Measurements from ENCODE around the gene PTRHD1.

DNA sequence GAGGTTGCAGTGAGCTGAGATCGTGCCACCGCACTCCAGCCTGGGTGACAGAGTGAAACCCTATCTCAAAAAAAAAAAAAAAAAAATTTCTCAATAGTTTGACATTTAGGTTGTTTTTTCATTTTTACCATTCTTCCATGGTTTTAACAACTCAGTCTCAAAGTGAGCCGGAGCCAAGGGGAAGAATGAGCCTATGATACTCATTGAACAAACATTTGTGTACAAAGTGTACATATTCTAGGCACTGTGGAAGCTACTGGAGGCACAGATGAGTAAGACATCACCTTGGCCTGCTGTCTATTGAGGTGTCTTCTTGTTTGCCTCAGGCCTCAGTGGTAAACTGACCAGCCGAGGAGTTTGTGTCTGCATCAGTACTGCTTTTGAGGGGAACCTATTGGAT, 22.0 kb upstream of the PTRHD1 start:
- TF ChIP-seq, protein P1, sequence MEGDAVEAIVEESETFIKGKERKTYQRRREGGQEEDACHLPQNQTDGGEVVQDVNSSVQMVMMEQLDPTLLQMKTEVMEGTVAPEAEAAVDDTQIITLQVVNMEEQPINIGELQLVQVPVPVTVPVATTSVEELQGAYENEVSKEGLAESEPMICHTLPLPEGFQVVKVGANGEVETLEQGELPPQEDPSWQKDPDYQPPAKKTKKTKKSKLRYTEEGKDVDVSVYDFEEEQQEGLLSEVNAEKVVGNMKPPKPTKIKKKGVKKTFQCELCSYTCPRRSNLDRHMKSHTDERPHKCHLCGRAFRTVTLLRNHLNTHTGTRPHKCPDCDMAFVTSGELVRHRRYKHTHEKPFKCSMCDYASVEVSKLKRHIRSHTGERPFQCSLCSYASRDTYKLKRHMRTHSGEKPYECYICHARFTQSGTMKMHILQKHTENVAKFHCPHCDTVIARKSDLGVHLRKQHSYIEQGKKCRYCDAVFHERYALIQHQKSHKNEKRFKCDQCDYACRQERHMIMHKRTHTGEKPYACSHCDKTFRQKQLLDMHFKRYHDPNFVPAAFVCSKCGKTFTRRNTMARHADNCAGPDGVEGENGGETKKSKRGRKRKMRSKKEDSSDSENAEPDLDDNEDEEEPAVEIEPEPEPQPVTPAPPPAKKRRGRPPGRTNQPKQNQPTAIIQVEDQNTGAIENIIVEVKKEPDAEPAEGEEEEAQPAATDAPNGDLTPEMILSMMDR (IDR thresholded peaks at IDR 0.05): no peak
- TF ChIP-seq EZH2 (IDR thresholded peaks at IDR 0.05) (no peak), EZH2phosphoT487 (IDR thresholded peaks at IDR 0.05) (no peak)
